H1 (cell line): ENCODE results near the gene VAT1L. TPM values are rescaled to one million over a fixed set of nuclear protein-coding genes. Genes with fewer than 3 reads are reported as not detected.

Experiments
- ASH2L ChIP-seq: fragments of 200-600, 300-600 bp; sonication (generic); IDR thresholded peaks from one replicate; pipeline ENCODE4 v1.7.1; 2017; ENCODE audit warnings: low read length
- BACH1 ChIP-seq: IDR thresholded peaks from 2 replicates; pipeline ENCODE4 v1.6.1; 2012; ENCODE audit warnings: low read length, improper control_type of control experiment
- CREB1 ChIP-seq: IDR thresholded peaks from 2 replicates; pipeline ENCODE4 v1.6.1; 2012; ENCODE audit warnings: inconsistent platforms
- CTBP2 ChIP-seq: IDR thresholded peaks from 2 replicates; pipeline ENCODE4 v1.7.0; 2011; ENCODE audit warnings: borderline replicate concordance, mild to moderate bottlenecking, moderate library complexity, mixed read lengths, low read length; ENCODE audit not compliant: insufficient read depth, insufficient read length
- EP300 ChIP-seq, 2 experiments: IDR thresholded peaks; 1 replicate in 1 of 2; 2 replicates in 1 of 2; pipeline ENCODE4 v1.6.1; 2011 to 2012; ENCODE audit warnings: low read depth in 2 of 2, low read length in 2 of 2, mild to moderate bottlenecking in 2 of 2, borderline replicate concordance in 1 of 2, inconsistent platforms in 1 of 2, moderate library complexity in 1 of 2
- FOSL1 ChIP-seq: IDR thresholded peaks from 2 replicates; pipeline ENCODE4 v1.6.1; 2011; ENCODE audit warnings: mild to moderate bottlenecking, low read depth, low read length, moderate library complexity; ENCODE audit not compliant: insufficient read depth
- KDM4A ChIP-seq: IDR thresholded peaks from one replicate; pipeline ENCODE4 v1.7.1; 2012; ENCODE audit warnings: low read depth, mild to moderate bottlenecking, moderate library complexity, low read length, inconsistent platforms; ENCODE audit not compliant: severe bottlenecking
- MAFK ChIP-seq: IDR thresholded peaks from 2 replicates; pipeline ENCODE4 v1.6.1; 2012; ENCODE audit warnings: low read depth, mild to moderate bottlenecking, improper control_type of control experiment, low read length
- NRF1 ChIP-seq: IDR thresholded peaks from 2 replicates; pipeline ENCODE4 v1.6.1; 2011; ENCODE audit warnings: mild to moderate bottlenecking, low read depth, low read length, improper control_type of control experiment
- POLR2A ChIP-seq, 2 experiments: IDR thresholded peaks; 1 replicate in 1 of 2; 2 replicates in 1 of 2; pipeline ENCODE4 v1.6.1; 2011; ENCODE audit warnings: low read depth in 2 of 2, low read length in 2 of 2, mild to moderate bottlenecking in 2 of 2; ENCODE audit errors: control extremely low read depth in 1 of 2
- SAP30 ChIP-seq: fragments of 300-600 bp; sonication (generic); IDR thresholded peaks from 2 replicates; pipeline ENCODE4 v1.7.1; 2012; ENCODE audit warnings: low read length, moderate library complexity, mild to moderate bottlenecking, inconsistent platforms; ENCODE audit not compliant: insufficient read depth, insufficient replicate concordance
- SIN3A ChIP-seq, 2 experiments: IDR thresholded peaks in 1 of 2; conservative IDR thresholded peaks in 1 of 2; 2 replicates each; pipeline ENCODE4 v1.6.1; 2011 to 2012; ENCODE audit warnings: low read length in 2 of 2, improper control_type of control experiment in 1 of 2, low read depth in 1 of 2, mild to moderate bottlenecking in 1 of 2
- SIX5 ChIP-seq: IDR thresholded peaks from 2 replicates; pipeline ENCODE4 v1.6.1; 2011; ENCODE audit warnings: mild to moderate bottlenecking, low read depth, low read length
- SP1 ChIP-seq: IDR thresholded peaks from 2 replicates; pipeline ENCODE4 v1.6.1; 2011; ENCODE audit warnings: low read depth, low read length
- SUZ12 ChIP-seq: fragments of 200-600 bp; sonication (generic); IDR thresholded peaks from 2 replicates; pipeline ENCODE4 v1.6.1; 2012; ENCODE audit warnings: mild to moderate bottlenecking, inconsistent platforms, low read length, moderate library complexity, mixed read lengths
- TAF1 ChIP-seq: IDR thresholded peaks from 2 replicates; pipeline ENCODE4 v1.6.1; 2011; ENCODE audit warnings: mild to moderate bottlenecking, low read depth, low read length
- TAF7 ChIP-seq: optimal IDR thresholded peaks from 2 replicates; pipeline ENCODE3; 2011; ENCODE audit warnings: low read depth, mild to moderate bottlenecking, inconsistent platforms, low read length, moderate library complexity, borderline replicate concordance
- TBP ChIP-seq: IDR thresholded peaks from 2 replicates; pipeline ENCODE4 v1.6.1; 2011; ENCODE audit warnings: low read depth, low read length, improper control_type of control experiment
- TCF12 ChIP-seq: IDR thresholded peaks from 2 replicates; pipeline ENCODE4 v1.6.1; 2011; ENCODE audit warnings: low read depth, mild to moderate bottlenecking, low read length
- TEAD4 ChIP-seq: IDR thresholded peaks from 2 replicates; pipeline ENCODE4 v1.6.1; 2012; ENCODE audit warnings: low read depth, low read length, inconsistent platforms, mixed read lengths
- USF2 ChIP-seq: IDR thresholded peaks from 2 replicates; pipeline ENCODE4 v1.6.1; 2011; ENCODE audit warnings: low read length, improper control_type of control experiment
- polyA plus RNA-seq, 7 experiments: library from polyadenylated mRNA; depleted of rRNA in 3 of 7; stranded (reverse) in 5 of 7; unstranded in 2 of 7; fragments of >200 nt in 5 of 7; fragments of 200-250 nt in 2 of 7; gene quantifications; 1 replicate in 5 of 7; 2 replicates in 1 of 7; 4 replicates in 1 of 7; pipeline versions ENCODE4 v1.2.1 to v1.2.3, GENCODE V29; 2011 to 2013; ENCODE audit warnings: missing spikeins in 2 of 7, mixed read lengths in 2 of 7
- total RNA-seq: library from RNA; stranded (reverse); fragmentation: NEBNext Ultra II Directional; extraction: Animal tissue kit (Norgen Biotek cat#: 25700); gene quantifications from 2 replicates; pipeline ENCODE4 v1.2.1, GENCODE V29; 2021
- TF ChIP-seq, protein P1 (sequence below): IDR thresholded peaks from 2 replicates; pipeline ENCODE4 v1.6.1; 2012; ENCODE audit warnings: inconsistent platforms

The VAT1L gene
- total and polyA plus RNA-seq, 2 of the 8 experiments (the other 6 are each of a cell fraction or from before 2014, with no cell fraction given) = 46.3 to 48.2 TPM

- TF ChIP-seq, protein P1, sequence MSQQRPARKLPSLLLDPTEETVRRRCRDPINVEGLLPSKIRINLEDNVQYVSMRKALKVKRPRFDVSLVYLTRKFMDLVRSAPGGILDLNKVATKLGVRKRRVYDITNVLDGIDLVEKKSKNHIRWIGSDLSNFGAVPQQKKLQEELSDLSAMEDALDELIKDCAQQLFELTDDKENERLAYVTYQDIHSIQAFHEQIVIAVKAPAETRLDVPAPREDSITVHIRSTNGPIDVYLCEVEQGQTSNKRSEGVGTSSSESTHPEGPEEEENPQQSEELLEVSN = peak; percentile 23; the same call in 1 of the 2 replicates
- TF ChIP-seq CTBP2 = no peak
- TF ChIP-seq TAF1 = peak; percentile 73; the same call in 1 of the 2 replicates
- no peak for TF ChIP-seq SAP30
- TF ChIP-seq TAF7 = no peak
- no peak for TF ChIP-seq SUZ12
- TF ChIP-seq SP1 = 0 out of 2 replicates have a peak, but pooled peaks have one; percentile 3
- TF ChIP-seq NRF1 = no peak
- no peak for TF ChIP-seq FOSL1
- no peak for TF ChIP-seq SIX5
- TF ChIP-seq ASH2L = peak; percentile 84
- TF ChIP-seq EP300 (IDR thresholded peaks at IDR 0.05; ENCODE audit: borderline replicate concordance in 1 of 2, low read depth in 2 of 2, low read length in 2 of 2) = peak in 1 of 2 experiments; percentile 21; a peak in 1 of 3 replicates
- TF ChIP-seq USF2 = no peak
- peak in 1 of 2 experiments; percentile 25; a peak in 1 of 3 replicates for TF ChIP-seq POLR2A (IDR thresholded peaks at IDR 0.05; ENCODE audit: control extremely low read depth in 1 of 2, low read depth in 2 of 2, low read length in 2 of 2)
- no peak for TF ChIP-seq TCF12
- no peak; a peak in 1 of 4 replicates for TF ChIP-seq SIN3A (conservative IDR thresholded peaks at IDR 0.05 in 1 of 2, IDR thresholded peaks at IDR 0.05 in 1 of 2; ENCODE audit: low read depth in 1 of 2, low read length in 2 of 2)
- no peak for TF ChIP-seq TEAD4
- TF ChIP-seq BACH1 = no peak
- TF ChIP-seq KDM4A = peak; percentile 97
- peak; percentile 97 for TF ChIP-seq MAFK
- TF ChIP-seq CREB1 = no peak
- 0 out of 2 replicates have a peak, but pooled peaks have one; percentile 54 for TF ChIP-seq TBP
Observed at GRCh38 chr16:77788181-77789084, at the start of gene VAT1L (continued).
